Measurements from ENCODE around the gene CXorf66. TPM values are rescaled to one million over a fixed set of nuclear protein-coding genes. Genes with fewer than 3 reads are reported as not detected.

CXorf66 gene
- total and polyA plus RNA-seq, 2 of the 13 experiments (the other 11 are each of a cell fraction or from before 2014, with no cell fraction given), result not detected

GRCh38 chrX:139930916-139931645 is 34.2 kb downstream of the CXorf66 start (continued):
- TF ChIP-seq SRF (IDR thresholded peaks at IDR 0.05; ENCODE audit: low read depth, low read length) (no peak), ZNF768 (CRISPR knock-in tag; IDR thresholded peaks at IDR 0.05) (peak; percentile 62; the same call in 1 of the 2 replicates), KMT2A (CRISPR knock-in tag; IDR thresholded peaks at IDR 0.05) (peak; percentile 43; the same call in 1 of the 2 replicates), POLR2A (IDR thresholded peaks at IDR 0.05; ENCODE audit: insufficient read depth in 1 of 2, low read depth in 2 of 2, low read length in 2 of 2) (peak; percentile 46 to 55; a peak in 2 of 4 replicates), SIX4 (CRISPR knock-in tag; IDR thresholded peaks at IDR 0.05) (no peak), ARID5B (CRISPR knock-in tag; IDR thresholded peaks at IDR 0.05) (0 out of 2 replicates have a peak, but pooled peaks have one; percentile 16), ZNF557 (CRISPR knock-in tag; IDR thresholded peaks at IDR 0.05) (no peak), ZNF235 (CRISPR knock-in tag; IDR thresholded peaks at IDR 0.05; ENCODE audit: borderline replicate concordance) (no peak), ZBTB43 (CRISPR knock-in tag; conservative IDR thresholded peaks at IDR 0.05) (no peak), MYC (CRISPR knock-in tag; IDR thresholded peaks at IDR 0.05; ENCODE audit: borderline replicate concordance) (peak; percentile 20; the same call in 1 of the 2 replicates), MAFG (CRISPR knock-in tag; IDR thresholded peaks at IDR 0.05) (no peak), HMGXB3 (CRISPR knock-in tag; IDR thresholded peaks at IDR 0.05; ENCODE audit: borderline replicate concordance) (no peak), ZNF232 (CRISPR knock-in tag; IDR thresholded peaks at IDR 0.05; ENCODE audit: borderline replicate concordance) (no peak), ZFP91 (CRISPR knock-in tag; IDR thresholded peaks at IDR 0.05; ENCODE audit: borderline replicate concordance) (no peak), HDAC6 (IDR thresholded peaks at IDR 0.05; ENCODE audit: low read depth, low read length) (no peak), MAX (IDR thresholded peaks at IDR 0.05) (peak; percentile 34; the same call in 1 of the 2 replicates), HDAC2 (CRISPR knock-in tag; IDR thresholded peaks at IDR 0.05) (0 out of 2 replicates have a peak, but pooled peaks have one; percentile 19)
